Measurements from ENCODE around the gene DOK6.
"Not testable (repeated sequence)": the region's sequence is repeated elsewhere in the genome, so short reads cannot be mapped to it uniquely, and the experiment has no call there.

Gene DOK6

DNA sequence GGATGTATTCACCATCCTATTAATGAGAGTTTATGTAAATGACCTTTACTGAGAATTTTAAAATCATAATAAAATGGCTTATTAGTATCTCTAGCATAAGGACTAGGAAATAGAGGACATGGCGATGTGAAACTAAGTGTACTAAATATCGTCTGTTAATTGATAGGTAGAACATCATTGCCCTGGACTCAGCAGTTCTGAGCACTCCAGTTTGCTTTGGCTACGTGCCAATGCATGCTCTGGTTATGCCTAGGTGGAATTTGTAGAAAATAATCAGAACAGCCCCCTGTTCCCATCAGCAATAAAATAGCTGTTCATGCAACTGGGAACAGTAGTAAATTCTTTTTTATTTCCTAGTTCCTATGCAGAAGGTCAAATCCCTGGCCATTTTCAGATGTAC is 247.8 kb downstream of the DOK6 start:
- TF ChIP-seq, protein P1, sequence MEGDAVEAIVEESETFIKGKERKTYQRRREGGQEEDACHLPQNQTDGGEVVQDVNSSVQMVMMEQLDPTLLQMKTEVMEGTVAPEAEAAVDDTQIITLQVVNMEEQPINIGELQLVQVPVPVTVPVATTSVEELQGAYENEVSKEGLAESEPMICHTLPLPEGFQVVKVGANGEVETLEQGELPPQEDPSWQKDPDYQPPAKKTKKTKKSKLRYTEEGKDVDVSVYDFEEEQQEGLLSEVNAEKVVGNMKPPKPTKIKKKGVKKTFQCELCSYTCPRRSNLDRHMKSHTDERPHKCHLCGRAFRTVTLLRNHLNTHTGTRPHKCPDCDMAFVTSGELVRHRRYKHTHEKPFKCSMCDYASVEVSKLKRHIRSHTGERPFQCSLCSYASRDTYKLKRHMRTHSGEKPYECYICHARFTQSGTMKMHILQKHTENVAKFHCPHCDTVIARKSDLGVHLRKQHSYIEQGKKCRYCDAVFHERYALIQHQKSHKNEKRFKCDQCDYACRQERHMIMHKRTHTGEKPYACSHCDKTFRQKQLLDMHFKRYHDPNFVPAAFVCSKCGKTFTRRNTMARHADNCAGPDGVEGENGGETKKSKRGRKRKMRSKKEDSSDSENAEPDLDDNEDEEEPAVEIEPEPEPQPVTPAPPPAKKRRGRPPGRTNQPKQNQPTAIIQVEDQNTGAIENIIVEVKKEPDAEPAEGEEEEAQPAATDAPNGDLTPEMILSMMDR (IDR thresholded peaks at IDR 0.05; ENCODE audit: extremely low read depth, insufficient read depth, missing control alignments) = no peak
- in situ Hi-C loops (cut with MboI; ENCODE audit: low pct_unique_long_range_greater_than_20kb, low sequenced_read_pairs, unreplicated experiment) = no loop called here
- no peak for DNase-seq (ENCODE audit: low spot score)

GRCh38 chr18:69649684-69650083 is 249.0 kb downstream of the DOK6 start:
- in situ Hi-C loops (cut with MboI; ENCODE audit: low pct_unique_long_range_greater_than_20kb, low sequenced_read_pairs, unreplicated experiment) = no loop called here
- TF ChIP-seq, protein P1 (IDR thresholded peaks at IDR 0.05; ENCODE audit: extremely low read depth, insufficient read depth, missing control alignments) = no peak
- DNase-seq (ENCODE audit: low spot score) = no peak

- TF ChIP-seq, protein P1 (IDR thresholded peaks at IDR 0.05; ENCODE audit: extremely low read depth, insufficient read depth, missing control alignments) = no peak
- DNase-seq (ENCODE audit: low spot score) = no peak
- in situ Hi-C loops (cut with MboI; ENCODE audit: low pct_unique_long_range_greater_than_20kb, low sequenced_read_pairs, unreplicated experiment) = no loop called here
Measured at GRCh38 chr18:69651243-69651642, 250.6 kb downstream of the DOK6 start.

- no peak for DNase-seq (ENCODE audit: low spot score)
- in situ Hi-C loops (cut with MboI; ENCODE audit: low pct_unique_long_range_greater_than_20kb, low sequenced_read_pairs, unreplicated experiment) = no loop called here
- TF ChIP-seq, protein P1 (IDR thresholded peaks at IDR 0.05; ENCODE audit: extremely low read depth, insufficient read depth, missing control alignments) = no peak
Measured at GRCh38 chr18:69655816-69656215, 255.1 kb downstream of the DOK6 start.

DNA sequence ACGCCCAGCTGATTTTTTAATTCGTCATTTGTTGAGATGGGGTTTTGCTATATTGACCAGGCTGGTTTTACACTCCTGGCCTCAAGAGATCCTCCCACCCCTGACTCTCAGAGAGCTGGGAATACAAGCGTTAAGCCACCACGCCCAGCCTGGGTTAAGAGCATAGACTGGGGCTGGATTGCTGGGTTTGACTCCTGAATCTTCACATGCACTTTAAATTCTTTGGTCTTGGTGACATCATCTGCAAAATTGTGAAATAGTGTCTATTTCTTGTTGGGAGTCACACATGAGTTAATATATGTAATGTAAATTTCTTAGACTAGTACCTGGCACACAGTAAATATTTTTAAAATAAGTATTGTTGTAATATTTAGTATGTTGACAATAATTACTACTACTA is 257.4 kb downstream of the DOK6 start:
- no peak for DNase-seq (ENCODE audit: low spot score)
- in situ Hi-C loops (cut with MboI; ENCODE audit: low pct_unique_long_range_greater_than_20kb, low sequenced_read_pairs, unreplicated experiment) = no loop called here
- TF ChIP-seq, protein P1 (IDR thresholded peaks at IDR 0.05; ENCODE audit: extremely low read depth, insufficient read depth, missing control alignments) = no peak

- TF ChIP-seq, protein P1 (IDR thresholded peaks at IDR 0.05; ENCODE audit: extremely low read depth, insufficient read depth, missing control alignments) = no peak
- DNase-seq (ENCODE audit: low spot score) = no peak
- in situ Hi-C loops (cut with MboI; ENCODE audit: low pct_unique_long_range_greater_than_20kb, low sequenced_read_pairs, unreplicated experiment) = no loop called here
Measured at GRCh38 chr18:69658685-69659084, 258.0 kb downstream of the DOK6 start.

DNA sequence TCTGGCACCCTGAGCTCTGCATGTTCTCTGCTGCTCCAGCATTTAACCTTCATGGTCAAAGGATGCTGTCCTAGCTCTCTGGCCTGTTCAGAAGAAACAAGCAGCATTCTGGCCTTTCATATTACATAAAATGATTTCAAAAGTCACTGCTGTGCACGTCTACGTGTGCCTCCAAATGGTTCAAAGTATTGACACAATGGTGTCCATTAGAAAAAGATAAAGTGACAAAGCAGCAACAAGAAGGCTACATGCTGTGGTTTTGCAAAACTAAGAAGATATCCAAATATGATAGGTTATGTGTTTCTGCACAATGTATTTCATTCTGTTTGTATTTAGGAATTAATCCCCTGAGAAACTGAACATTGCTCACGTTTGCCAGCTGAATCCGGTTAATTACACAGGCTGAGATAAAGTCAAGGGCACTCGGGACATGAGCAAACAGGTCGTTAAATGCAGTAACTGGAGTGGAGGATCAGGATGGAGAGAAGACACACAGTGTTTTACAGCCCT is 258.5 kb downstream of the DOK6 start:
- in situ Hi-C loops (cut with MboI; ENCODE audit: low pct_unique_long_range_greater_than_20kb, low sequenced_read_pairs, unreplicated experiment) = no loop called here
- DNase-seq (ENCODE audit: low spot score) = no peak
- TF ChIP-seq, protein P1 (IDR thresholded peaks at IDR 0.05; ENCODE audit: extremely low read depth, insufficient read depth, missing control alignments) = no peak

DNA sequence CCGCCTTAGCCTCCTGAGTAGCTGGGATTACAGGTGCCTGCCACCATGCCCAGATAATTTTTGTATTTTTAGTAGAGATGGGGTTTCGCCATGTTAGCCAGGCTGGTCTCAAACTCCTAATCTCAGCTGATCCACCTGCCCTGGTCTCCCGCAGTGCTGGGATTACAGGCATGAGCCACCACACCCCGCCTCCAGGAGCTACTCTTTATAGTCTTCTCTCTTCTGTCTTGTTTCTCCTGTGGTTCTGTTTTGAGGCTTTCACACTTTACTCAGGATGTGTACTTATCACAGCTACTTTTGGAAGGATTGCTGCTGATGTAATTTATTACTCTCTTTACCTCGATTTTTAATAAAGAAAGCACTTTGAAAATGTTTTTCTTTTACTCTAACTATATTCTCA is 261.4 kb downstream of the DOK6 start:
- DNase-seq (ENCODE audit: low spot score); in situ Hi-C loops (cut with MboI; ENCODE audit: low pct_unique_long_range_greater_than_20kb, low sequenced_read_pairs, unreplicated experiment): not testable (repeated sequence)

All from GM13977 (cell line).